ENCODE results near the gene LHX6. TPM values are rescaled to one million over a fixed set of nuclear protein-coding genes. Genes with fewer than 3 reads are reported as not detected.

Gene LHX6
- total and polyA plus RNA-seq, 2 of the 13 experiments (the other 11 are each of a cell fraction or from before 2014, with no cell fraction given) = 1.1 to 1.3 TPM

- H2AFZ ChIP-seq (ENCODE audit: low read length) = no peak overlapping the region
- intact Hi-C loops (cut with micrococcal nuclease; ENCODE audit: unreplicated experiment) = no loop called here
- no peaks in the 10 kb centered on the region for H3K36me3 ChIP-seq (replicated peaks in 1 of 2; ENCODE audit: control insufficient read depth in 1 of 2, insufficient read depth in 2 of 2, low read length in 2 of 2)
- no CpG with 5 or more reads among the region's 2 CpGs for WGBS (ENCODE audit: low lambda C conversion rate)
- FAIRE-seq (no peak), ATAC-seq (peak; percentile 72), DNase-seq (ENCODE audit: low spot score) (peak; percentile 59)
- in situ Hi-C loops (cut with HindIII; ENCODE audit: extremely low pct_ligation_motif_present, low pct_unique_long_range_greater_than_20kb) = no loop called here
- no peaks in the 10 kb centered on the region for H3K27me3 ChIP-seq (ENCODE audit: control insufficient read depth in 1 of 2, insufficient read depth in 2 of 2, low read length in 2 of 2)
- ChIA-PET POLR2A (interaction anchor here (0.7 to 2.9 kb wide), 4 partner anchors 11 to 85 kb away, joined by 3 to 15 read pairs (median 6); partner anchors contain the start of genes MORN5, MRRF, NDUFA8 and RBM18), CTCF (ENCODE audit: low intra/inter-chr PET ratio, low total read pairs) (no interaction called here)
- H3K4me3 ChIP-seq (replicated peaks in 1 of 3; ENCODE audit: insufficient read depth in 1 of 3, low read depth in 2 of 3, low read length in 3 of 3) = no peak overlapping the region
- no peaks in the 10 kb centered on the region for H3K9me3 ChIP-seq (ENCODE audit: low read length)
- H3K27ac ChIP-seq (ENCODE audit: extremely low read length, insufficient read depth, low read length) = no peak overlapping the region
- no peaks in the 10 kb centered on the region for H4K20me1 ChIP-seq (ENCODE audit: insufficient read depth, low read length)
- BruUV-seq (replicated peaks) = no TSS peak
- H3K4me2 ChIP-seq (ENCODE audit: low read depth, low read length) = peak overlapping the region; percentile 41
- H3K4me1 ChIP-seq (ENCODE audit: insufficient read depth, low read length) = peaks cover 35% of the 10 kb centered on the region
- H3K79me2 ChIP-seq (ENCODE audit: insufficient read depth, low read length) = no peaks in the 10 kb centered on the region
- no peak overlapping the region for H3K9ac ChIP-seq (ENCODE audit: insufficient read depth, low read depth, low read length)
- TF ChIP-seq ZNF460 (CRISPR knock-in tag; IDR thresholded peaks at IDR 0.05; ENCODE audit: borderline replicate concordance) (no peak), DRAP1 (CRISPR knock-in tag; IDR thresholded peaks at IDR 0.05) (0 out of 2 replicates have a peak, but pooled peaks have one; percentile 8), ZNF878 (CRISPR knock-in tag; IDR thresholded peaks at IDR 0.05) (no peak), ETV6 (CRISPR knock-in tag; conservative IDR thresholded peaks at IDR 0.05) (no peak), NR2F6 (IDR thresholded peaks at IDR 0.05) (0 out of 2 replicates have a peak, but pooled peaks have one; percentile 50), NR2F6 (CRISPR knock-in tag; IDR thresholded peaks at IDR 0.05) (no peak), ZNF251 (CRISPR knock-in tag; IDR thresholded peaks at IDR 0.05) (no peak), FOXO1 (CRISPR knock-in tag; IDR thresholded peaks at IDR 0.05) (0 out of 2 replicates have a peak, but pooled peaks have one; percentile 10), ZNF317 (CRISPR knock-in tag; IDR thresholded peaks at IDR 0.05) (no peak), SALL1 (CRISPR knock-in tag; IDR thresholded peaks at IDR 0.05) (peak; percentile 48; the same call in 1 of the 2 replicates), ZNF496 (CRISPR knock-in tag; IDR thresholded peaks at IDR 0.05; ENCODE audit: insufficient replicate concordance) (no peak), ZNF264 (CRISPR knock-in tag; IDR thresholded peaks at IDR 0.05) (no peak), ZFX (CRISPR knock-in tag; IDR thresholded peaks at IDR 0.05; ENCODE audit: low read depth) (no peak), PRMT3 (CRISPR knock-in tag; IDR thresholded peaks at IDR 0.05; ENCODE audit: borderline replicate concordance, low read depth) (no peak), ZFY (CRISPR knock-in tag; IDR thresholded peaks at IDR 0.05) (peak; percentile 15; the same call in 1 of the 2 replicates), ZNF556 (CRISPR knock-in tag; IDR thresholded peaks at IDR 0.05; ENCODE audit: borderline replicate concordance) (no peak), ATRX (CRISPR knock-in tag; IDR thresholded peaks at IDR 0.05; ENCODE audit: borderline replicate concordance) (no peak), NONO (IDR thresholded peaks at IDR 0.05) (no peak), NONO (CRISPR knock-in tag; conservative IDR thresholded peaks at IDR 0.05) (no peak), MLLT10 (CRISPR knock-in tag; IDR thresholded peaks at IDR 0.05) (no peak)
- TF ChIP-seq, protein P1, sequence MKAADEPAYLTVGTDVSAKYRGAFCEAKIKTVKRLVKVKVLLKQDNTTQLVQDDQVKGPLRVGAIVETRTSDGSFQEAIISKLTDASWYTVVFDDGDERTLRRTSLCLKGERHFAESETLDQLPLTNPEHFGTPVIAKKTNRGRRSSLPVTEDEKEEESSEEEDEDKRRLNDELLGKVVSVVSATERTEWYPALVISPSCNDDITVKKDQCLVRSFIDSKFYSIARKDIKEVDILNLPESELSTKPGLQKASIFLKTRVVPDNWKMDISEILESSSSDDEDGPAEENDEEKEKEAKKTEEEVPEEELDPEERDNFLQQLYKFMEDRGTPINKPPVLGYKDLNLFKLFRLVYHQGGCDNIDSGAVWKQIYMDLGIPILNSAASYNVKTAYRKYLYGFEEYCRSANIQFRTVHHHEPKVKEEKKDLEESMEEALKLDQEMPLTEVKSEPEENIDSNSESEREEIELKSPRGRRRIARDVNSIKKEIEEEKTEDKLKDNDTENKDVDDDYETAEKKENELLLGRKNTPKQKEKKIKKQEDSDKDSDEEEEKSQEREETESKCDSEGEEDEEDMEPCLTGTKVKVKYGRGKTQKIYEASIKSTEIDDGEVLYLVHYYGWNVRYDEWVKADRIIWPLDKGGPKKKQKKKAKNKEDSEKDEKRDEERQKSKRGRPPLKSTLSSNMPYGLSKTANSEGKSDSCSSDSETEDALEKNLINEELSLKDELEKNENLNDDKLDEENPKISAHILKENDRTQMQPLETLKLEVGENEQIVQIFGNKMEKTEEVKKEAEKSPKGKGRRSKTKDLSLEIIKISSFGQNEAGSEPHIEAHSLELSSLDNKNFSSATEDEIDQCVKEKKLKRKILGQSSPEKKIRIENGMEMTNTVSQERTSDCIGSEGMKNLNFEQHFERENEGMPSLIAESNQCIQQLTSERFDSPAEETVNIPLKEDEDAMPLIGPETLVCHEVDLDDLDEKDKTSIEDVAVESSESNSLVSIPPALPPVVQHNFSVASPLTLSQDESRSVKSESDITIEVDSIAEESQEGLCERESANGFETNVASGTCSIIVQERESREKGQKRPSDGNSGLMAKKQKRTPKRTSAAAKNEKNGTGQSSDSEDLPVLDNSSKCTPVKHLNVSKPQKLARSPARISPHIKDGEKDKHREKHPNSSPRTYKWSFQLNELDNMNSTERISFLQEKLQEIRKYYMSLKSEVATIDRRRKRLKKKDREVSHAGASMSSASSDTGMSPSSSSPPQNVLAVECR (CRISPR knock-in tag; IDR thresholded peaks at IDR 0.05; ENCODE audit: borderline replicate concordance) = no peak
- TF ChIP-seq, protein P2, sequence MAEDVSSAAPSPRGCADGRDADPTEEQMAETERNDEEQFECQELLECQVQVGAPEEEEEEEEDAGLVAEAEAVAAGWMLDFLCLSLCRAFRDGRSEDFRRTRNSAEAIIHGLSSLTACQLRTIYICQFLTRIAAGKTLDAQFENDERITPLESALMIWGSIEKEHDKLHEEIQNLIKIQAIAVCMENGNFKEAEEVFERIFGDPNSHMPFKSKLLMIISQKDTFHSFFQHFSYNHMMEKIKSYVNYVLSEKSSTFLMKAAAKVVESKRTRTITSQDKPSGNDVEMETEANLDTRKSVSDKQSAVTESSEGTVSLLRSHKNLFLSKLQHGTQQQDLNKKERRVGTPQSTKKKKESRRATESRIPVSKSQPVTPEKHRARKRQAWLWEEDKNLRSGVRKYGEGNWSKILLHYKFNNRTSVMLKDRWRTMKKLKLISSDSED (CRISPR knock-in tag; IDR thresholded peaks at IDR 0.05) = no peak
Observed at GRCh38 chr9:122179690-122180074, 49.1 kb downstream of the LHX6 start.

Measured in HepG2 (cell line).